Measurements from ENCODE around the gene GDF7.

GDF7 gene

DNA sequence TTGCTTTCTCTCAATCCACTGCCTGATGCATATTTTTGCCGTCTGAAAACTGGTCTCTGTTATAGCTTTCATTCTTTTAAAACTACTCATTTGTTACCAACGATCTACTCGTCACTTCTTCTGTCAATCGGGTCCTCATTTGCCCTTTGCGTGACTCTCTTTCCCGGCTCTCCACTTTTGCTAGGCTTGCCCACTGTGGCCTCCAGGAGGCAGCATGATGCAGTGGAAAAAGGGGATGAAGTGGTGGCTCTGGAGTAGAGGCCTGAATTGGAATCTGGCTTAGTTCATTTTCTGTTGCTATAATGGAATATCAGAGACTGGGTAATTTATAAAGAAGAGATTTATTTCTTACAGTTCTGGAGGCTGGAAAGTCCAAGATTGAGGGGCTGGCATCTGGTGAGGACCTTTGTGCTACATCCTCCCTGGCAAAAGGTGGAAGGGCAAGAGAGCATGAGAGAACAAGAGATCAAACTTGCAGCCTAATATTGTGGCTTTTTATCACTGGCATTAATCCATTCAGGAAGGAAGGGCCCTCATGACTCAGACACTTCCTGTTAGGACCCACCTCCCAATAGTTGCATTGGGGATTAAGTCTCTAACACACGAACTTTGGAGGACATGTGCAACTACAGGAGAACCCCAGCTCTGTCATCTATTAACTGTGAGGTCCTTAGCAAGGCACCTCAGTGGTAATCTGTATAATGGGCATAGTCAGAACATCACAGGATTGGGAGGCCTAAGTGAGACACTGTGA lies 15.4 kb downstream of the GDF7 start:
- Histone ChIP-seq H3K4me3 (ENCODE audit: low read length) (no peak overlapping the region), H3K36me3 (ENCODE audit: insufficient read depth, low read length) (peaks cover 46% of the 10 kb centered on the region), H2AFZ (ENCODE audit: low read depth, low read length) (no peak overlapping the region), H3K27me3 (ENCODE audit: insufficient read depth, low read length) (no peaks in the 10 kb centered on the region), H3K9me3 (ENCODE audit: low read length) (no peaks in the 10 kb centered on the region), H3K4me1 (ENCODE audit: insufficient read depth, low read length) (no peaks in the 10 kb centered on the region)

DNA sequence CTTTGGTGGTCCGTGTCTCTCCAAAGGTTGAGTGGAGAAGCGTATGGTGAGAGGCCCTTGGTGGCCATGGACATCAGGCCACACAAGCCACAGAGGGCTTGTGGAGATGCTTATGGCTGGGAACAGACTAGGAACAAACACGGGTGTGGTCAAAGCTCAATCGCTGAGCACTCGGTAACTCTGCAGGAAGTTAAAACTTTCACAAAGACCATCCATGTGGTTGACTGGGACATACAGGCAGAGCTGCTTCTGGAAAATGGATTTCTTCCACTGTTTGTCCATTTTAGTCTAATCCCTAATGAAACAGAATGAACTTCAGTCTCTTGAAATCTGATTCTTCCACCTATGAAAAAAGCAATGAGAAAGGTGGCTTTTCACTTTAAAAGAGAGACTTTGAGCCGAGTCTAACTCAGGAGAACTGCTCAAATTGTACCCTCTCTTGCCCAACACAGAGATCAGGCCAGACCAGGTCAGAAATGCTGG lies 17.7 kb downstream of the GDF7 start:
- Histone ChIP-seq H3K4me3 (ENCODE audit: low read length) (no peak overlapping the region), H3K9me3 (ENCODE audit: low read length) (no peaks in the 10 kb centered on the region), H2AFZ (ENCODE audit: low read depth, low read length) (no peak overlapping the region), H3K27me3 (ENCODE audit: insufficient read depth, low read length) (no peaks in the 10 kb centered on the region), H3K36me3 (ENCODE audit: insufficient read depth, low read length) (peaks cover 46% of the 10 kb centered on the region), H3K4me1 (ENCODE audit: insufficient read depth, low read length) (no peaks in the 10 kb centered on the region)

DNA sequence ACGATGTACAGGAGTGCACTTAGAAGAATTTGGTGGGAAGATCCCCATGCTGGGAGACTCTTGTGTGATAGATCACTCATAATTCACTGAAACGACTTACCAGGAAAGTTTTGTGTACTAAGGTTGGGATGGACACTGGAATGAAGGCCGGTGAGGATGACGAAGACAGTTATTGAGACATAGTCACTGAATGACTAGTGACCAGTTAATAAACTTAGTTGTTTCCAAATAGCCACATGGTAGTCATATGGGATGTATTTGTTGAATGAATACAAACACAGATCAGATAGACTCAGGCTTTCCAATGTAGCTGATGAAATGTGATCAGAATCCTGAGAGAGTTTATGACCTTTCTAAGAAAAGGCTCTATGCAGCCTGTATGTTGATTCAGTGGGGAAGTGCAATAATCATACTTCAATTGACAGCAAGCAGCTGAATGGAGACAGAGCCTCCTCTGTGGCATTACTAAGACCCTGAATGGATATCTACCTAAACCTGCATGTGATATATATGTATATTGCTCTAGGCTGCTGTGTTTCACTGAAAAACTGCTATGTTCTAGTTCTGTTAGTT lies 20.4 kb downstream of the GDF7 start:
- Histone ChIP-seq H3K4me1 (ENCODE audit: insufficient read depth, low read length) (no peaks in the 10 kb centered on the region), H3K4me3 (ENCODE audit: low read length) (no peak overlapping the region), H3K36me3 (ENCODE audit: insufficient read depth, low read length) (peaks cover 45% of the 10 kb centered on the region), H3K27me3 (ENCODE audit: insufficient read depth, low read length) (no peaks in the 10 kb centered on the region), H3K9me3 (ENCODE audit: low read length) (no peaks in the 10 kb centered on the region), H2AFZ (ENCODE audit: low read depth, low read length) (no peak overlapping the region)

DNA sequence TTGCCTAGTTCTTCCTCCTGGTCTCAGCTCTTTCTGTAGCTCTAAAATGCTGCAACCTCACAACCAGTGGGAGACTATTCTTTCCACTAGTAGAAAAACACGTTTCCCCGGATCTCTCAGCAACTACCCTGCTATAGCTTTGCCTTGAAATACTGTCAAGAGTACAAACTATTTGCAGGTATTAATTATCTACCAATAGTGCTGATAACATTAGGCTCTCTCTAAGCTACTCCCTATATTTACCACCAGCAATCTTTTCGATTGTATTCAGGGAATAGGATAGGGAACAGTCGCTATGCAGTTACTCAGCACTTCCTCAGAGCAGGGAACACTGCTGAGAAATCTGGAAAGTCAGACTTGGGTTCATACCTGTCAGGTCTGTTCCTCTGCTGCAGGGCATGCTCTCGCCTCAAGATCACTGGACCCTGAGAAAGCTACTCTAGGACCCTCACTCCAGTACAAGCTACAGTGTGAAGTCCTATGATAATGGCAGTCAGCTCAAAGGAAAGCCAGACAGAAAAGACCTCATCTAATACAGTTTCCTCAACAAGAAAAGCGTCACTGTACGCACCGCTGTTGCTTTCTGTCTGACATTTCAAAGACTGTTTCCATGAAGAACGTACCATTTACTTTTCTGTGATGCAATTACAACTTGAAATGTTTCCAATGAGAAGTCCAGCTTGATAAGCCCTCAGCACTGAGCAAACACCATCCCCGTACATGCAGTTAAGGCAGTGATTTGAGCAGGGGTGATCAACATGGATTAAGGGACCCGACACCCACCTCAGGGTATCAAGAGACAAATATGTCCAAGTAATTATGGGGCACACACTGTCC lies 22.7 kb downstream of the GDF7 start:
- H3K27me3 ChIP-seq (ENCODE audit: insufficient read depth, low read length): no peaks in the 10 kb centered on the region
- peaks cover 36% of the 10 kb centered on the region for H3K36me3 ChIP-seq (ENCODE audit: insufficient read depth, low read length)
- no peak overlapping the region for H2AFZ ChIP-seq (ENCODE audit: low read depth, low read length)
- H3K9me3 ChIP-seq (ENCODE audit: low read length): no peaks in the 10 kb centered on the region
- H3K4me1 ChIP-seq (ENCODE audit: insufficient read depth, low read length): no peaks in the 10 kb centered on the region
- H3K4me3 ChIP-seq (ENCODE audit: low read length): no peak overlapping the region

DNA sequence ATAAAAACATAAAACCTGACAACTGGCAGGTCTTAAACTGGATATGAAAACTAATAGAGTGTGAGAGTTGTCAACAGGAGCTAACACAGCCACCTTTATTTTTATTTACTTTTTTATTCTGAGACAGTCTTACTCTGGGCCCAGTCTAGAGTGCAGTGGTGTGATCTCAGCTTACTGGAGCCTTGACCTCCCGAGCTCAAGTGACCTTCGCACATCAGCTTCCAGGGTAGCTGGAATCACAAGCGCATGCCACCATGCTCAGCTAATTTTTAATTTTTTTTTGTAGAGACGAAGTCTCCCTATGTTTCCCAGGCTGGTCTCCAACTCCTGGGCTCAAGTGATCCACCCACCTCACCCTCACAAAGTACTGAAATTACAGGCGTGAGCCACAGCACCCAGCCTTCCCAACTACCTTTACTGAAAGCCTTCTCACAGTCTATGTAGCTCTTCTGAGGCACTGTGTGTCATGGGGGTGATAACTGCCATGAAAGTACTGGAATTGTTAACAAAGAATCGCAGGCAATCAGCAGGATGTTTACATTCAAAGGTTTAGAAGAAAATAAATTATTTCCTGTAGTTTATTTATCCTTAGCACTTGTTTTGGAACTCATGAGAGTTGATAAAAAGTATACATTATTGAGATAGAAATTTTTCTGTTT lies 24.3 kb downstream of the GDF7 start:
- Histone ChIP-seq H2AFZ (ENCODE audit: low read depth, low read length) (no peak overlapping the region), H3K36me3 (ENCODE audit: insufficient read depth, low read length) (peaks cover 35% of the 10 kb centered on the region), H3K4me3 (ENCODE audit: low read length) (no peak overlapping the region), H3K4me1 (ENCODE audit: insufficient read depth, low read length) (no peaks in the 10 kb centered on the region), H3K27me3 (ENCODE audit: insufficient read depth, low read length) (no peaks in the 10 kb centered on the region), H3K9me3 (ENCODE audit: low read length) (no peaks in the 10 kb centered on the region)

DNA sequence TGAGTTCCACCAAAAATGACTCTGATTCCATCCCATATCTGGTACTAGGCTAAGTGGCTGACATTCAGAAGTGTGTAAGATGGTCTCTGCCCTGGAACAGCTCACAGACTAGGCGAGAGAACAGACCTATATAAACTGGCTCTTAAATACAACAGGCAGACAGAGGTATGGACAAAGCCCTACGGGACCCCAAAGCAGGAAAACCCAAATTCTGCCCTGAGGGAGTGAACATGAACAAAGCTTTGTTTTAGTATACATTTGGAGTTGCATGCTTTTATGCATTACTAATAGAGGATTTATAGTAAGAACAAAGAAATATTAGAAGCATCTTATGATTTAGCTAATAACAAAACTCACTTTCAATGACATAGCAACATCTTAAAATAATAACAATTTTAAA lies 25.1 kb downstream of the GDF7 start:
- H3K36me3 ChIP-seq (ENCODE audit: insufficient read depth, low read length): peaks cover 30% of the 10 kb centered on the region
- no peak overlapping the region for H2AFZ ChIP-seq (ENCODE audit: low read depth, low read length)

DNA sequence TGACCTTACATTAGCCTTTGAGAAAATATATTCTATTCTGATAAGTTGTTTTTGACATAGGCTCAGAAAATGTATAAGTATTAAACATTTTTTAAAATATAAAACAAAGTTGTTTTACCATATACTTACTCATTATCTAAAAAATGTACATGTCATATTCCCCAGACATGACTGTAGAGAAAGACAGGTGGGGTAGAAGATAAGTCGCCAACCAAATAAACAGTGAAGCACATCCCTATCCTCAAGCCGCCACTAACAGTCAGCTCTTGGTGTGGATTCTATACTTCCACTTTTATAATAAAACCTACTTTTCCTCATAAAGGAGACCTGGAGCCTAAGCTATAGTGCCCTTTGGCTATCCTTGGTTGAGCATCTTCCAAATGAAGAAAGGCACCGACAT lies 26.4 kb downstream of the GDF7 start:
- no peaks in the 10 kb centered on the region for H3K4me1 ChIP-seq (ENCODE audit: insufficient read depth, low read length)
- H3K9me3 ChIP-seq (ENCODE audit: low read length): no peaks in the 10 kb centered on the region
- no peaks in the 10 kb centered on the region for H3K27me3 ChIP-seq (ENCODE audit: insufficient read depth, low read length)
- H2AFZ ChIP-seq (ENCODE audit: low read depth, low read length): no peak overlapping the region
- H3K4me3 ChIP-seq (ENCODE audit: low read length): no peak overlapping the region
- H3K36me3 ChIP-seq (ENCODE audit: insufficient read depth, low read length): peaks cover 30% of the 10 kb centered on the region

More for the DNA sequence above, 25.1 kb downstream of the GDF7 start:
- H3K27me3 ChIP-seq (ENCODE audit: insufficient read depth, low read length): no peaks in the 10 kb centered on the region
- no peaks in the 10 kb centered on the region for H3K4me1 ChIP-seq (ENCODE audit: insufficient read depth, low read length)
- no peak overlapping the region for H3K4me3 ChIP-seq (ENCODE audit: low read length)
- H3K9me3 ChIP-seq (ENCODE audit: low read length): no peaks in the 10 kb centered on the region

DNA sequence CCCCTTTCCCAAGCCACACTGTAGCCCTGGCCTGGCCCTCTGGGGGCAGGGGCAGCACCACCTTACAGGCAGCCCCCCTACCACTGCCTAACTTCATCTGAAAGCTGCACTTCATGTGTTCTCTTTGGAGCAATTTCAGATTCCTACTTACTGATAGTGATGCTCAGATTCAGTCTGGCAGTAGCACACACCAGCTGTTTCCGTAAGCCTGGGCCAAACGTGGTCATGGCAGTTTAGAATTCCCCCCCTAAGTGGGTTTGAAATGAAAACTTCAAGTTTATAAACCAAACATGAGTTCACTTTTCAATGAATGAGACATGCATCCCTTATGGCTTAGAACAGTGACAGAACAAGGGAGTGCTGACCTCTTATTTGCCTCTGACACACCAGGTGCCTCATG lies 29.4 kb downstream of the GDF7 start:
- Histone ChIP-seq H3K4me3 (ENCODE audit: low read length) (no peak overlapping the region), H3K9me3 (ENCODE audit: low read length) (no peaks in the 10 kb centered on the region), H3K4me1 (ENCODE audit: insufficient read depth, low read length) (no peaks in the 10 kb centered on the region), H2AFZ (ENCODE audit: low read depth, low read length) (no peak overlapping the region), H3K27me3 (ENCODE audit: insufficient read depth, low read length) (no peaks in the 10 kb centered on the region), H3K36me3 (ENCODE audit: insufficient read depth, low read length) (peaks cover 35% of the 10 kb centered on the region)

DNA sequence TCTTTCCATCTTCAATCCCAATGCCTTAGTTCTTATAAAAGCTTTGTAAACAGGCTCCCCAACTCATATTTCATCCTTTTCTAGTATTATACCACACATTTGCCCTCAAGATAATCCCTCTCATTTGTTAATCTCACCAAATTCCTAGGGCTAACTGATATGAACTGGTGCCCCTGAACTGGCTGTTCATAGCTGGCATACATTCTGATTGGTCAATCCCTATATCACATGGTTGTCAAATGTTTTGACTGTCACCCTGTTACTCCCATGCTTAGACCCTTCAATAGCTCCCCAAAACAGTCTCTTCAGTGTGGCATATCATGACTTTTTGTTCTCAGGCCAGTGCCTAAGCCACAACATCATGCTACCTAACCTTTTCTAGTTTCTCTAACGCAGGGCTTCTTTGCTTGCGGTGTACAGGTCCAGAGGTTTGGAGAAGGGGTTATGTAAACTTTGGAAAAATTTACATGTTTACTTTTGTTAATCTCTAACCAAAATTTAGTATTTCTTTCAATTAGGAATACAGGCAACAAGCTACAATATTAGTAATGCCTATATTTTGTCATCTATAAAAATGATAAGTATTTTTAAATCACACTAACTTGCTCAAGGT lies 30.5 kb downstream of the GDF7 start:
- H2AFZ ChIP-seq (ENCODE audit: low read depth, low read length): no peak overlapping the region
- H3K36me3 ChIP-seq (ENCODE audit: insufficient read depth, low read length): peaks cover 36% of the 10 kb centered on the region
- H3K9me3 ChIP-seq (ENCODE audit: low read length): no peaks in the 10 kb centered on the region
- H3K4me1 ChIP-seq (ENCODE audit: insufficient read depth, low read length): no peaks in the 10 kb centered on the region
- H3K4me3 ChIP-seq (ENCODE audit: low read length): no peak overlapping the region
- no peaks in the 10 kb centered on the region for H3K27me3 ChIP-seq (ENCODE audit: insufficient read depth, low read length)

DNA sequence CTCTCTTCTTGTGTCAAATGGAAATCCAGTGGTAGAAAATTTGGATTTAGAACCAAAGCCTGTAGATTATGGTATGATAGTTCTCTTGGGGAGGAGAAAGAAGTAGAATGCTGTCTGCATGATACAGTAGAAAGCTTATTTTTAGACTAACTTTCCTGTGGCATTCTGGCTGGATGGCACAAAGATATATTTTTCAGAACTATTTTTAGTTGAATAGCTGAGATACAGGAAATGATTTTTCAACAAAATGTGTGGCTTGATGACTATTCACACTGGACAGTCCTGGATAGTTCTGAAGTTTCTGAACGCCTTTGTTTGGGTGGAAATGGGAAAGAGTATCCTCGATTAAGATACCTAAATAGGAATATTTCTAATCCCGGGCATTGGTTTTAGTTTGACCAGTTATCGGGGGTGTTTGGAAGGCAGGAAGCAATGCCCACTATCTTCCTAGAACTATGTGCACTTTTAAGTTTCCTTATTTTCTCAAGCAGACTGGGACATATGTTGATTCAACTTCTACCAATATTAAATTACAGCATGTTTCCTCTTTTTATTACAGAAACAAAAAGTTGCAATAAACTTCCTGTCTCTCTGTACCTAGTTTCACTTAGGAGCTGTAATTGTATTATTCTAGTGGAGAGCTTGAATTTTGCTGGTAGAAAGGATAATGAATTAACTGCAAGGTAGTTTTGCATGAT lies 32.1 kb downstream of the GDF7 start:
- Histone ChIP-seq H3K36me3 (ENCODE audit: insufficient read depth, low read length) (peaks cover 28% of the 10 kb centered on the region), H3K9me3 (ENCODE audit: low read length) (no peaks in the 10 kb centered on the region), H3K4me1 (ENCODE audit: insufficient read depth, low read length) (no peaks in the 10 kb centered on the region), H3K27me3 (ENCODE audit: insufficient read depth, low read length) (no peaks in the 10 kb centered on the region), H2AFZ (ENCODE audit: low read depth, low read length) (no peak overlapping the region), H3K4me3 (ENCODE audit: low read length) (no peak overlapping the region)

DNA sequence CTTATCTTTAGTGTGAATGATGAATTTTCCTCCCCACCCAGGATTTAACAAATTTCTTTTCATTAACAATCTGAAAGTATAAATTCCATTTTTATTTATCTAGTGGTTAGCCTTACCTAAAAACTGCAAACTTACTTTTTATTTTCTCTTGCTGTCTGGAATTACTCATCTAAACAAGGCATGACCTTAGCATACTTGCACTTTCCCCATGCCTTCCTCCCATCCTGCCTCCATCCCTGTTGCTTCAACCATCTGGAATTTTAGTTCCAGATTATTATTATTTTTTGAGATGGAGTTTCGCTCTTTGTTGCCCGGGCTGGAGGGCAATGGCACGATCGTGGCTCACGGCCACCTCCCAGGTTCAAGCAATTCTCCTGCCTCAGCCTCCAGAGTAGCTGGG lies 35.6 kb downstream of the GDF7 start:
- Histone ChIP-seq H3K4me3 (ENCODE audit: low read length) (no peak overlapping the region), H2AFZ (ENCODE audit: low read depth, low read length) (no peak overlapping the region), H3K9me3 (ENCODE audit: low read length) (no peaks in the 10 kb centered on the region), H3K4me1 (ENCODE audit: insufficient read depth, low read length) (no peaks in the 10 kb centered on the region), H3K27me3 (ENCODE audit: insufficient read depth, low read length) (no peaks in the 10 kb centered on the region), H3K36me3 (ENCODE audit: insufficient read depth, low read length) (peaks cover 20% of the 10 kb centered on the region)

DNA sequence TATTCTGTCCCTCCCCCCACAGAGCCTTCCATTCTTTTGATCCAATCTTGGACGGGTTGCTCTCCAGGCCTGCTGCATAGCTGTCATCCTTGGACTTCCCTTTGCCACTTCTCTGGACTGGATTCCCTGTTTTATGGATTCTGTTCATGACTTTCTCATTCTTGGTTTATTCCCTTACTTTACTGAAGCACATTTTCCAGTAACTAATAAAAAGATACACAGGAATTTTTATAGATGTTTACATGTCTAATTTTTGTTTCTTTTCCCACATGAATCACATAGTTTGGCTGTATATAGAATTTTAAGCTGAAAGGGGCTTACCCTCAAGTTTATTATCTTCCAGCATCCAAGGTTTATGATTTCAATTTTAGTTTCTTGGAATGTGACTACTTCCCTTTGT lies 37.9 kb downstream of the GDF7 start:
- Histone ChIP-seq H3K9me3 (ENCODE audit: low read length) (no peaks in the 10 kb centered on the region), H3K4me1 (ENCODE audit: insufficient read depth, low read length) (no peaks in the 10 kb centered on the region), H3K4me3 (ENCODE audit: low read length) (no peak overlapping the region), H3K27me3 (ENCODE audit: insufficient read depth, low read length) (no peaks in the 10 kb centered on the region), H2AFZ (ENCODE audit: low read depth, low read length) (no peak overlapping the region), H3K36me3 (ENCODE audit: insufficient read depth, low read length) (peaks cover 5% of the 10 kb centered on the region)

All from neuron (in vitro differentiated cells).